ENCODE results near the gene BTBD16.

The BTBD16 gene

GRCh38 chr10:122294511-122295450 is 23.7 kb downstream of the BTBD16 start:
- DNase-seq (ENCODE audit: low spot score): no peak

DNA sequence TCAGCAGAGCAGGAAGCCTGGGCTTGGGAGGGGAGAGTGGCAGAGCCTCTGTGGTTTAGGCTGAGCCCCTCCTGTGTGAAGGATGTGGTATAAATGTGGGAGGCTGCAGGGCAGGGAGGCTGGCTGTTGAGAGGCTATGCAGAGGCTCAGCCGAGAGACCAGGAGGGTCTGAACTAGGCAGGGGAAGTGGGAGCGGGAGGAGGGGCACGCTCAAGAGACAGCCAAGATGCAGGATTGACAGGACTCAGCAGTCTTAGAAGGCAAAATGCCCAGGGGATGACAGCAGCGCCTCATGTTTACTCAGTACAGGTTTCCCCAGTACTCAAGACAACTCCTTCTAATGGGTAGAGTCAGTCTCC is 24.3 kb downstream of the BTBD16 start:
- DNase-seq (ENCODE audit: low spot score): no peak

- no peak for DNase-seq (ENCODE audit: low spot score)
Measured at GRCh38 chr10:122296363-122297120, 25.4 kb downstream of the BTBD16 start.

DNA sequence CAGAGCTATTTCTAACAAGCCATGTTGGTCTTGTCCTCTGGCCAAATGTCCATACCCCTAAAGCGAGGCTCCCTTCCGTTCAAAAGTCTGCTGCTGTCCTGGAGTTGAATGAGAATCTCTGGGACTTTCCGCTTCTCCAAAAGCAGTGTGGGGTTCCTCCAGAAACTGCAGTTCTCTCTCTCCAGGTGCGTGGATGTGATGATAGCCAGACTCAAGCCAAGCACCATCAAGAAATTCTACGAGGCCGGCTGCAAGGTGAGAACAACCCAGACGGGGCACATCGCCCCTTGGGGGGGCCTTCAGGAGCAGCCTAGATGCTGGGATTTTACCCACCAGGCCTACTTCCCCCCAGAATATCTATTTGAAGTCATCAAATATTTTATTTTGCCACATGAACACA is 26.5 kb downstream of the BTBD16 start:
- no peak for DNase-seq (ENCODE audit: low spot score)

GRCh38 chr10:122298206-122298597 is 27.1 kb downstream of the BTBD16 start:
- DNase-seq (ENCODE audit: low spot score): no peak

DNA sequence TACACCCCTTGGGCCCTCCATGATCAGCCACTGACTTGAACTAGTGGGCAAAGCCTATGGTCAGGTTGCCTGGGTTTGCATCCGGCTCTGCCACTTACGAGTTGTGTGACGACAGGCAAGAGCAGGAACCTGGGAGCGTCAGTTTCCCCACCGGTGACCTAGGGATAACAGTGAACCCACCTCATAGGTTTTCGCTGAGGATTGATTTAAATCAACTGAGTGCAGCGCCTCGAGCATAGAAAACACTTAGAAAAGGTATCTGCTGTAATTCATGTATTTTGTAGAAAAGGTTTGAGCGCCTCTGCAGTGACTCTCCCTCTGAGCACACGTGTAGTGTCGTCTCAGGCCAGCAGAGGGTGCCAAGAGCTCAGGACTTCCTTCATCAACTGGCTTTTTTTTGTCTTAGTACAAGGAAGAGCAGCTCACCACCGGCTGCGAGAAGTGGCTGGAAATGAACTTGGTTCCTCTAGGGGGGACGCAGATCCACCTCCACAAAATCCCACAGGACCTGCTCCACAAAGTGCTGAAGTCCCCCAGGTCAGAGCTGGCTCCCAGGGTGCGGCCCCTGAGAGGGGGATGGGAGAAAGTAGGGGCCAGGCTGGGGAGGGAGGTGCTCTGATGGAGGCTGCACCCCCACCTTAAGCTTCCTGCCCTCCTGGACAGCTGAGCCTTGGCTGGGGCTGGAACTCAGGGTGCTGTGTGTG is 27.7 kb downstream of the BTBD16 start:
- DNase-seq (ENCODE audit: low spot score): peak; percentile 86

DNA sequence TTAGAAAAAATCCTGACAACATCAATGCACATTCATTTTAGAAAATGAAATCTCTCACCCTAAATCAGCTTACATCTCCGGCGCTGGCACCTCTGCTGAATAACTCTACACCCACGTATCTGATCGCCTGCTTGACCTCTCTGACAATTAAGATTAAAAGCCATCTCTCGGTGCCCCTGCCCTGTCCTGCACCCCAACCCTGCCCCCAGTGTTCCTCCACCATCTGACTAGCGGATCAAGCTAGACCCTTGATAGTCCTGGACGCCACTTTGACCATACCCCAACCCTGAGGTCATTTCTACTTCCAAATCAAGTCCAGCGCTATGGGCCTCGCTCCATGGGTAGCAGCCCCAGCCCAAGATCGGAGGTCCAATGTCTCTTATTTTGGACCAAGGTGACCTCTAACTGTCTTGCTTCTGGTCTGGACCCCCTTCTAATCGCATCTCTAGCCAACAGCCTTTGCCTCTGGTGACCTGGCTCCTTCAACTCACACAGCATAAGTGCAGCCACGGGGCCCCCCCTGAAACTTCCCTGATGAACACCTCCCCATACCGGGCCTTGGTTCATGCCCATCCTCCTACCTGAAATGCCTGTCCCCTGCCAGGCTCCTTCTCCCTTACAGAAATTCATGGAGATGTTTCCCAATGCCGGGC is 28.5 kb downstream of the BTBD16 start:
- no peak for DNase-seq (ENCODE audit: low spot score)

DNA sequence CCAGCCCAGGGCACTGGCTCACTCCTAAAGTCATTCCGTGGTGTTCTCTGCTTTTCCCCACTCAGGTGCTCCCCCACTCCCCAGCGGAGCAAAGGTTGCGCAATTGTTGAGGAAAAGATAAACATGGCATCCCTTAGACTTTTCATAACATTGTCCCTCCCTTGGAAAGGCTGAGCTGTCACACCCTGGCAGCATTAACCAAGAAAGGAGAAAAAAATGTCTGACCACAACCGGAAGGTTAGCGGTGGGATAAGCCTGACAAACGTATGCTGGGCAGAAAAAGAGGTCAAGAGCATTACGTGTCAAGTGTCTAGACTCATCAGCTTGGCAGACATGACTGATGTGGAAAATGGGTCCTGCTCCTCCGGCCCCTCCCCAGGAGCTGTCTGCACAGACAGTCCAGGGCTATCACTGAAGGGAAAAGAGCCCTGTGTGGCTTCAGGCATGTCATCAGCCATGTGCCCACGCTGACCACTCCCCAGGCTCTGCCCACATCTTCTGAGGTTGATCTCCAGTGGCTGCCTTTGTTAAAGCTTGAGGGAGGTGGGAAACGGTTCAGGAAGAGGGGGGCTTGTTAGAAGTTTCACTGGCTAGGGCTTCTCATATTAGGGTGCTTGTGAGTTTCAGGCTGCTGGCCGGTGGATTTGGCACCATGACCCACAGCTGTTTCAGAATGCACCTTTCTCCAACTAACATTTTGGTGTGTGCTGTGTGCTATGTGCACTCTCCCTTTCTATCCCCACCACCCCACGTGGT is 30.1 kb downstream of the BTBD16 start:
- no peak for DNase-seq (ENCODE audit: low spot score)

DNA sequence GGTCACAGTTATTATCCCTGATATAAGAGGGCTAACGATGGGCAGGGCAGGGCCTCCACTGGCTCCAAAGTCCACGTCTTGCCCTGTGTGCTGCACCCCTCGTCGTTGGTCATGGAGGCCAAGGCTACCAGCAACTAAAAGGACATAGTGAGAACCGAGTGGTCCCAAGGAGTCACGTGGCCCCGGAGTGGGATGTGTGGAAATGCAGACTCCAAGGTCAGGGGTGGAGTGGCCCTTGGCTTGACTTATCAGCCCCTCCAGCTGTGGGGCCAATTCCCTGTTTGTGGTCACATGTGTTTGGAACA is 30.7 kb downstream of the BTBD16 start:
- no peak for DNase-seq (ENCODE audit: low spot score)

- DNase-seq (ENCODE audit: low spot score): no peak
Measured at GRCh38 chr10:122302315-122302714, 31.2 kb downstream of the BTBD16 start.

DNA sequence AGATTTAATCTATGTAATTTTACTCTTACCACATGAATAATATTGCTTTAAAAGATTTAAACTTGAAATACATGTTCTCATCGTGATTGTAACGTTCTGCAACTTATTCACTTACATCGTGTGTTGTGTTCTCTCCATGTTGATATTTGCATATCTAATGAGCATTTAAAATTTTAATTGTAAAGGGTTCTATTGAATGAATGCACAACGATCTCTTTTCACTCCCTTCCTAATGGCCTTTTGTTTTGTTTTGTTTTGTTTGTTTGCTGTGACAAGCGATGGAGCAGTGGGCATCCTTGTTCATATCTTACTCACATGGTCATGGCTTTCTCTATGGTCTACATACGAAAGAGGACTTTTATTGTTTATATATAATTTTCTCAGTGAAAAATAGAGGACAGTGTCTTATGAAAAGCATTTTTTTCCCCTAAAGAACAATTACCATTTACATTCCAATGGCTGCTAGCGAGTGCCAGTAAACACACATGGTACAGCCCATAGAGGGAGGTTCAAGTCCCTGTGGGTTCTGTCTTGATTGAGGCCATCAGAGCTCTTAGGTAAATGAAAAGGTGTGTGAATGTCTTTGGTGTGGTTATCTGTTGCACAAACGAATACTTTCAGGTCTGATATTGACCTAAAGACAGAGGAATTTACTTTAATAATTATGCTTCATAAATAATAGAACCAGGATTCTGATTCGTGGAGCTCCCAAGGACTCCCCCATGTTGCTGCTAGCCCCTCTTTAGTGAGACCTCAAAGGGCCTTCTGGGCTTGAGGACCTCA is 32.4 kb downstream of the BTBD16 start:
- DNase-seq (ENCODE audit: low spot score): no peak

- no peak for DNase-seq (ENCODE audit: low spot score)
Measured at GRCh38 chr10:122304054-122304579, 33.0 kb downstream of the BTBD16 start.

- no peak for DNase-seq (ENCODE audit: low spot score)
Measured at GRCh38 chr10:122306282-122306681, 35.2 kb downstream of the BTBD16 start.

GRCh38 chr10:122306744-122307143 is 35.6 kb downstream of the BTBD16 start:
- DNase-seq (ENCODE audit: low spot score): no peak

DNA sequence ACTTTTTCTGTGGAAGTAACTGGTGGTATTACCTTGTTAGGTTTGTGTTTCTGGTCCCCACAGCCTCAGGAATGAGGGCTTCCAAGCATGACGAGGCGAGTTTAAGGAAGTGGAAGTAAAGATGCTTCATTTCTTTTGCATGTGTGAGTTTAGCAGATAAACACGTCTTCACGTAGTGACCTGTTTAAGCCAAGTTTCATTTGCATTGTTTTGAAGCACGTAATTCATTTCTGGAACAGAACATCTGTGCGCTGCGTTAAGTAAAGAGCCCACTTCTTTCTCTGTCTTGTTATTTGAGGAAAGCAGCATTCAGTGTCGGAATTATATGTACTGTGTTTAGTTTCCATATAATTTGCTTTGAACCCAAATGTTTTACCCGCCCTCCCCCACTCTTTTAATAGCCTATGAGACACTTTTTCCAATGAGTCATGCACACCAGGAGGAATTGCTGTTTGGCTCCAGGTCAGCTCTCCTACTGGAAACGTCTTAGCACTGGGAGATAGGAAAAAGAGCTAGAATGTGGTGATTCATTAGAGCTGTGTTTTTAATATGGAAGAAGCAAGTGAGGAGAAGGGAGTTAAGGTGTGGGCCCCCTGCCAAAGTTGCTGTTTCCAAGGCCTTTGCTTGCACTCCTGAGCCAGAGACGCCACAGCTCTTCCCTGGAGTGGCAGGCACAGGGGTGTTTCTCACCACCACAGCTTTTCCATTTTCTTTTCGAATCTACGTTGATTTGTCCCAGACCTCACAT is 36.7 kb downstream of the BTBD16 start:
- peak; percentile 95 for DNase-seq (ENCODE audit: low spot score)

DNA sequence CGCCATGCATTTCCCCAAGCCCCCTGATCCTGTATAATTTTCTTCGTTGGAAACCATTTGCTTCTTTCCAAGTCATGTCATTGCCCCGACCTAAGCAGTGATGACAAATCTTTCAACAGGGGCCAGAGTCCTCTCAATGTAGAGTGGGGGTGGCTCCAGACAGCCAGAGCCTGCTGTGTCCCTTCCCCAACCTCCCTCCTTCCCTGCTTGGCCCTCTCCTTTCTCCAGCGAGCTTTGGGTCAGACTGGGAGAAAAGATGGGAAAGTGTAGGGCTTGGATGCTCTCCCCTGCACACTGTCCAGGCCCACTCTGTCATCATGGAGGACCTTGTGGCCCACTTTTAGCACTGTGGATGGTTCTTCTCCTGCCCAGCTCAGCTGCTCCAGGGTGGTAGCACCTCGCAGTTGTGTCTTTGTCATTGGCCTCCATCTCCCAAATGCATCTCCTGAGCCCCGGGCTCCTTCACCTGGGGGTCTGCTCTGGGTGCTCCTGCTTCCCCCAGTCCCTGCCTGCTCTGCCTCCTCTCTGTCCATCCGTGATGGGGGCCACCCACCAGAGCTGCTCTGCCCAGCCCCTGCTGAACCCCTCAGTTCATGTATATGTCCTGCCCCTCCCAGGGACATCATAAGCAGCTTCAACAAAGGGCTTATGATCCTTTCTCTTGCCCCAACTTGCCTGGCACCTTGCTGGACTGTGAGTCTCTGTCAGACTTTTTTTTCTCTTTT is 37.5 kb downstream of the BTBD16 start:
- no peak for DNase-seq (ENCODE audit: low spot score)

- DNase-seq (ENCODE audit: low spot score): peak; percentile 89
Measured at GRCh38 chr10:122310311-122311050, 39.4 kb downstream of the BTBD16 start.

DNA sequence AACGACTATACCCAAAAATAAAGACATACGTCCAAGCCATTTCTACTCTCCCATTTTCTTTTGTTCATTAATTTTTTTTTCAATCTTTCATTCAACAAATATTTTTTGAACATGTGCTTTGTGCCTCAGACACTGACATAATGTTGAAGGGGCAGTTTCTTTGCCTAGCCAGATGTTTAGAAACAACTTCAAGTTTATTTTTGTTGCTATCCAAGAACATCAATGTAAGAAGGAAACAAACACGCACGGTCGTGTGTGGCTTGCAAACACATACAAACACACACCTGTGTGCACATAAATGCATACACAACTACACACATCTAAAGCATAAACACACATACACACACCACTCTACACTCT is 39.9 kb downstream of the BTBD16 start:
- no peak for DNase-seq (ENCODE audit: low spot score)

All from LoVo (cell line).